HG02678 (cell line): ENCODE measurements around the gene RPS6KB1.
"Not testable (repeated sequence)": the region's sequence is repeated elsewhere in the genome, so short reads cannot be mapped to it uniquely, and the experiment has no call there.

Experiments
- ATAC-seq: cut with Tn5 transposase; IDR thresholded peaks from one replicate; pipeline ENCODE4 v1.9.1; 2021; ENCODE audit warnings: mild to moderate bottlenecking, moderate library complexity; ENCODE audit not compliant: unreplicated experiment

Gene RPS6KB1

GRCh38 chr17:59870482-59870881, 22.4 kb upstream of the RPS6KB1 start:
- no peak for ATAC-seq

DNA sequence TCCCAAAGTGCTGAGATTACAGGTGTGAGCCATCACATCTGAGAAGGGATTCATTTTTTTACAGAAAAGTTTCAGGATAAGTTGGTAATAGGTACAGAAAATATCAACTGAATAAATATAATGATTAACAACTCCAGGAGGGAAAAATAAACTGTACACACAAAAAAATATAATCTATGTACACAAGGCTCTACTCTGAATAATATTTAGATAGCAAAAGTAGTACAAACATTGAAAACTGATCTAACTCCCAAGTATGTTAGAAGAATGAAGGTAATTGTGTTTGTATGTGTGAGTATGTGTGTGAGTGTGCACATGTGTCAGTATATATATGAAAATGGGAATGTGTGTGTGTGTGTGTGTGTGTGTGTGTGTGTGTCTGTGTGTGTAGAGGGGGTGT, 20.6 kb upstream of the RPS6KB1 start:
- no peak for ATAC-seq

- not testable (repeated sequence) for ATAC-seq
Measured at GRCh38 chr17:59873414-59873813, 19.5 kb upstream of the RPS6KB1 start.

GRCh38 chr17:59874376-59874775, 18.5 kb upstream of the RPS6KB1 start:
- no peak for ATAC-seq

GRCh38 chr17:59876107-59876506, 16.8 kb upstream of the RPS6KB1 start:
- ATAC-seq, result no peak

DNA sequence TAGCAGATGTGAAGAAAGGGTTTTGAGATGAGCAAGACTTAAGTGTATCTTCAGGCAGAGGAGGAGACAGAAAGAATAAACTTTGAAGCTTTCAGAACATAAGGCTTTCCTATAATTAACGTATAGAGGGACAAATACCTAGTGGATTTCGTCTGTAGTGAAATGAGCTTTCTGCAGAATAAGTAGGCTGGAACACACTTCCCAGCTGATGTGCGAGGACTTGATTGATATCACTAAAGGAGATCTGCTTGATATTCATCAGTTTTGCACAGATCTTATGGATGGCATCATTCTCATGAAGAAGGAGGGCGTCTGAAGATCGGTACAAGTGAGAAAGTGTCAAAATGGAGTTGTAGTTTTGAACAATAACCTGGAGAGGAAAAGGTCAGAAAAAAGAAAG, 15.0 kb upstream of the RPS6KB1 start:
- no peak for ATAC-seq

DNA sequence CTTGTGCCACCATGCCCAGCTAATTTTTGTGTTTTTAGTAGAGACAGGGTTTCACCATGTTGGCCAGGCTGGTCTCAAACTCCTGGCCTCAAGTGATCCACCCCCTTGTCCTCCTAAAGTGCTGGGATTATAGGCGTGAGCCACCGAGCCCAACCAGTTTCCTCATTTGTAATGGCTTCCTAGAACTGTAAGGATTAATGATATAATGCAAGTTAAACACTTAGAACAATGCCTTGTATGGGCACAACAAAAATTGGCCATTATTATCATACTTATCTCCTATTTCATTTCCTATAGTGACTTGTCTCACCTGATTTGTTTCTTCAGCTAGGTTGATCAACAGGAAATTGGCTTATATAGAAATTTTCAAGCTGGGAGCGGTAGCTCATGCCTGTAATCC, 14.3 kb upstream of the RPS6KB1 start:
- no peak for ATAC-seq

- no peak for ATAC-seq
Measured at GRCh38 chr17:59884861-59885260, 8.1 kb upstream of the RPS6KB1 start.

DNA sequence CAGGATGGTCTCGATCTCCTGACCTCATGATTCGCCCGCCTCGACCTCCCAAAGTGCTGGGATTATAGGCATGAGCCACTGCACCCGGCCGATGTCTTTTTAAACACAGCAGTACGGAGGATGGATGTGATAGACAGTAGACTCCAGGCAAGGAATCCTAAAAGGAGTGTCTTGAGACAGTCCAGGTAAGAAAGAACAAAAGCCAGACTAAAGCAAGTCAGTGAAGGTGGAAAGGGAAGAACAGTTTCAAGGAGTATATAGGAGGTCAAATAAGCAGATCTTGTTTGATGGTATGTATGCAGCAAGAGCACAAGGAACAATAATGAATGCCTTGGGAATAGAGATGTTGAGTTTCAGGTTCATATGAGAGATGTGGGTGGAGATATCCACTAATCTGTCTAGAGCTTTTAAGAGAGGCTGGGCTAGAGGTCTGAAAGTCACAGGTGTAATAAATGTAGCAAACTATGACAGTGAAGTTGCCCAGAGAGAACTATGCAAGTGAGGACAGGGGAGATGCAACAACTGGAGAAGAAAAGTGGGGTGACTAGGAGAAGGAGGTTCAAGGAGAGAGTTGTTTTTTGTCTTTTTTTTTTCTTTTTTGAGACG, 4.7 kb upstream of the RPS6KB1 start:
- no peak for ATAC-seq

GRCh38 chr17:59890720-59891119, 2.2 kb upstream of the RPS6KB1 start:
- no peak for ATAC-seq

DNA sequence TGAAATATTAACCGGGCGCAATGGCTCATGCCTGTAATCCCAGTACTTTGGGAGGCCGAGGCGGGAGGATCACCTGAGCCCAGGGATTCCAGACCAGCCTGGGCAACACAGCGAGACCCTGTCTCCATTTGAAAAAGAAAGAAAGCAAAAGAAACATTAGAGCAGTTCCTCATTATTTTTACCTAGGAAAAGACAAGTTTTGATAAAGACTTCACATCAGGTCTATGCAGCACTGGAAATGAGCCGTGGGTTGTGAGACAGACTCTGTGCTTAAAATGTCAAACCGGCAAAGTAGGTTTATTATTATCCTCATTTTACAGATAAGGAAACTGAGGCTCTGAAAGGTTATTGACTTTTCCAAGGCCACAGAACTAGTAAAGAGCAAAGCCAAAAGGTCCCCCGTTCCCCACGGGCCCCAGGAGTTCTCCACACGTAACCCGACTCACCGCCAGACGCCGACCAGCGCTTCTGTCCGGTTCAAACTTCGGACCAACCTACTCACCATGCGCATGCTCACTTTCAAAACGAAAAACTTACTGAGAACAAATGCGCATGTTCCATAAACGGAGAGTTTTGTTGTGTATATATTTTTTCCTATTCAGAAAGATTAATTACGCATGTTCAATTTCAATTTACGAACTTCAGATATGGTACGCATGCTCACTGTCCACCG, 534 bp upstream of the RPS6KB1 start:
- peak; percentile 58 for ATAC-seq

GRCh38 chr17:59893676-59894100, 767 bp downstream of the RPS6KB1 start:
- ATAC-seq, result no peak

- ATAC-seq, result no peak
Measured at GRCh38 chr17:59897090-59897489, 4.2 kb downstream of the RPS6KB1 start.

DNA sequence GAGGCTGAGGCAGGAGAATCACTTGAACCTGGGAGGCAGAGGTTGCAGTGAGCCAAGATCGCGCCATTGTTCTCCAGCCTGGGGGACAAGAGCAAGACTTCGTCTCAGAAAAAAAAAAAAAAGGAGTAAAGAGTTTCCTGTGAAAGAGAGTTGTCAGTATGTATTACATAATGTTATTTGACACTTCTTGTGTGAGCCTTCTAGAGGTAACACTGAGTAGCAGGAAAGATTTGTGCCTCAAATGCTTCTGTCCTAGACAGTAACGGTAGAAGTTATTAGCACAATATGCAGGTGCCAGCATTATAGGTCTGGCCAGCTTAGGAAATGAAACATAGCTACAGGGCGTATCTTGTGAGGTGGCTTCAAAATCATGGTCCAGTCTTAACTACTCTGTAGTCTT, 6.2 kb downstream of the RPS6KB1 start:
- no peak for ATAC-seq

GRCh38 chr17:59901604-59902003, 8.7 kb downstream of the RPS6KB1 start:
- no peak for ATAC-seq

DNA sequence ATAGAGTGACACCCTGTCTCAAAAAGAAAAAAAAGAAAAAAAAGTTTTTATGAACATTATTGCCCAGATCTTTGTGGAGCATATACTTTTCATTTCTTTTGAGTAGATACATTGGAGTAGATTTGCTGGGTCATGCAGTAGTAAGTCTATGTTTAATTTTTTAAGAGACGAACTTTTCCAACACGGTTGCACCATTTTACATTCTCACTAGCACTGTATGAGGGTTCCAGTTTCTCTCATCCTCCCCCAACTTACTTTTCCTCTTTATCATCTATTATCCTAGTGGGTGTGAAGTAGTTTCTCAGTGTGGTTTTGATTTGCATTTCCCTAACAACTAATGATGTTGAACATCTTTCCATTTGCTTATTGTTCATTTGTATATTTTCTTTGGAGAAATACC, 10.5 kb downstream of the RPS6KB1 start:
- ATAC-seq, result no peak

DNA sequence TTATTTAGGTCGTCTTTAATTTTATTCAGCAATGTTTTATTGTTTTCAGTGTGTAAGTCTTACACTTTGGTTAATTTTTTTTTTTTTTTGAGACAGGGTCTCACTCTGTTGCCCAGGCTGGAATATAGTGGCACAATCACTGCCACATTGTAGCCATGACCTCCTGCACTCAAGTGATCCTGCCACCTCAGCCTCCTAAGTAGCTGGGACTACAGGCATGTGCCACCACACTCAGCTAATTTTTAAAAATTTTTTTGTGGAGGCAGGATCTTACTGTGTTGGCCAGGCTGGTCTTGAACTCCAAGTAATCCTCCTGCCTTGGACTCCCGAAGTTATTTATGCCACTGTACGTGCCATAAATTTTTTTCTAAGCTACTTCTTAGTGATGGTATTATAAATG, 14.5 kb downstream of the RPS6KB1 start:
- ATAC-seq, result no peak

GRCh38 chr17:59914274-59914854, 21.4 kb downstream of the RPS6KB1 start:
- ATAC-seq, result no peak

DNA sequence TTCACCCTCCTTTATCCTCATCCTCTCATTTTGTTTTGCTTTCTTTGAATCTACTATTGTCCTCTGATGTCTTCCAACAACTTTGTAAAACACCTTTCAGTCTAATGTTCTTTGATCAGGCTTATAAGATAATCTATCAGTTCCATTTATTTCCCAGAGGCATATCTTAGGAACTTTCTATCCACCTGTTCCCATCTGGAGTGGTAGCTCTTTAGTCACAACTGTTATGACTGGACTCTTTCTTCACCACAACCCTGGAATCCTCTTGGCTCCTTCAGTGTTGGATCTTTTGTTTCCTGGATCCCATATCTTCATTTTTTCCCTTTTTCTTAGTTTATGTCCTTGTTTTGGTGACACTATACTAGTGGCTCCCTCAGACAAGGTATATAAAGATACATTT, 23.5 kb downstream of the RPS6KB1 start:
- no peak for ATAC-seq

DNA sequence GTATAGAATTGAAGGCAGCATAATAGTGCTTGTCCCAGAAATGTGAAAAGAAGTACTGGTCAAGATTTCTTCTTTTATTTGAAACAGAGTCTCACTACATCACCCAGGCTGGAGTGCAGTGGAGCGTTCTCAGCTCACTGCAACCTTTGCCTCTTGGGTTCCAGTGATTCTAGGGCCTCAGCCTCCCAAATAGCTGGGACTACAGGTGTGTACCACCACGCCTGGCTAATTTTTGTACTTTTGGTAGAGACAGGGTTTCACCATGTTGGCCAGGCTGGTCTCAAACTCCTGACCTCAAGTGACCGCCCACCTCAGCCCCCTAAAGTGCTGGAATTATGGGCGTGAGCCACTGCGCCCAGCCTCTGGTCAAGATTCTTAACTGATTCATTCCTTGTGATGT, 27.7 kb downstream of the RPS6KB1 start:
- ATAC-seq, result not testable (repeated sequence)

- ATAC-seq, result not testable (repeated sequence)
Measured at GRCh38 chr17:59930121-59930520, 37.2 kb downstream of the RPS6KB1 start.

DNA sequence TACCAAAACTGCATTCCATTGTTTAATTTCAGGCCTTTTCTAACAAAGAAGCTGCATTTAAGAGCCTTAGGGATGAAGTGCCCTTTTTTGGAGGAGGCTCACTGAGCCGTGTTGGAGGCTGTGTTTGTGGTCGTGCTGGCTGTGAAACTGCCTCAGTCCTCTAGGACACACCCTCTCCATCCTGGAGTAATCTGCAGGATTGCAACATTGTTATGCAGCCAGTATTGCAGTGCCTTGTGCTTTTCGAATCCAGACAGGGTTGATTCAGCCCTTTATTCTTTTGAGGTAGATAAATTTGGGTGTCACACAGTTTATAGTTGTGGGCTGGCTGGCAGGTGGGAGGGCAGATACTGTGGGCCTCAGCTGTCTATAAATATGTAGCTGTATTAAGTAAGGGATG, 37.8 kb downstream of the RPS6KB1 start:
- ATAC-seq, result not testable (repeated sequence)
